Activated T-cell treated with anti-CD3 and anti-CD28 coated beads for 4 hours (primary cell): ENCODE measurements around the gene HYAL4.
A peak's percentile ranks its signal among the peaks of the same experiment; 100 is the strongest.
"Not testable (repeated sequence)": the region's sequence is repeated elsewhere in the genome, so short reads cannot be mapped to it uniquely, and the experiment has no call there.

Experiments
- DNase-seq: peaks from one replicate; pipeline ENCODE4 v3.0.0-alpha.2; 2020

HYAL4 gene, protein sequence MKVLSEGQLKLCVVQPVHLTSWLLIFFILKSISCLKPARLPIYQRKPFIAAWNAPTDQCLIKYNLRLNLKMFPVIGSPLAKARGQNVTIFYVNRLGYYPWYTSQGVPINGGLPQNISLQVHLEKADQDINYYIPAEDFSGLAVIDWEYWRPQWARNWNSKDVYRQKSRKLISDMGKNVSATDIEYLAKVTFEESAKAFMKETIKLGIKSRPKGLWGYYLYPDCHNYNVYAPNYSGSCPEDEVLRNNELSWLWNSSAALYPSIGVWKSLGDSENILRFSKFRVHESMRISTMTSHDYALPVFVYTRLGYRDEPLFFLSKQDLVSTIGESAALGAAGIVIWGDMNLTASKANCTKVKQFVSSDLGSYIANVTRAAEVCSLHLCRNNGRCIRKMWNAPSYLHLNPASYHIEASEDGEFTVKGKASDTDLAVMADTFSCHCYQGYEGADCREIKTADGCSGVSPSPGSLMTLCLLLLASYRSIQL

DNA sequence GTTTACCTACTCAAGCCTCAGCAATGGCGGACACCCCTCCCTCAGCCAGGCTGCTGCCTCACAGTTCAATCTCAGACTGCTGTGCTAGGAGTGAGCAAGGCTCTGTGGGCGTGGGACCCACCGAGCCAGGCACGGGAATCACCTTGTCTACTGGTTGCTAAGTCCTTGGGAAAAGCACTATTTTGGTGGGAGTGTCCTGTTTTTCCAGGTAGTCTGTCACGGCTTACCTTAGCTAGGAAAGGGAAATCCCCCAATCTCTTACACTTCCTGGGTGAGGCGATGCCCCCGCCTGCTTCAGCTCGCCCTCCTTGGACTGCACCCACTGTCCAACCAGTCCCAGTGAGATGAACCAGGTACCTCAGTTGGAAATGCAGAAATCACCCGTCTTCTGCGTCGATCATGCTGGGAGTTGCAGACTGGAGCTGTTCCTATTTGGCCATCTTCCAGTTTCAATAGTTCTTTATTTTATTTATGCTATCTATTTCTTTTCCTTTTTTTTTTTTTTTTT lies at the start of gene HYAL4:
TSS of gene HYAL4 (plus strand) at position 458 of the 508 bp plus-strand sequence. CDS start 23,105 bp downstream, outside the sequence.
- DNase-seq, result no peak

DNA sequence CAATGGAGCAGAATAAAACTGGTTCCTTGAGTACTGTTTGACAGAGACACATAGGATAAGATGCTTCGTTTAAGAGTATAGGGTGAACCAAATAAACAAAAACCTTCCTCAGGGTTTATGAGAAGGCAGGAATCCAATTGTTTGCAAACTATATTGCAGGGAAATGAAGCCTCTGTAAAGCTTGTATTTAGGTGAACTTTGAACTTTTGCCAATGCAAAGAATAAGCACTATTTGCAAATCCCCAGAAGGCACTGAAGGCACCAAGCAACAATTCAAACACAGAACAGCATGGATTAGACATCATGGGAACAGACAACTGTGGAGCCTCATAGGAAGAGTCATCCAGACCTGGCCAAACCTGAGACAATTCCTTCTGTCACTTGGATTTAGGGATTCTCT lies 49.1 kb upstream of the HYAL4 start:
- no peak for DNase-seq

DNA sequence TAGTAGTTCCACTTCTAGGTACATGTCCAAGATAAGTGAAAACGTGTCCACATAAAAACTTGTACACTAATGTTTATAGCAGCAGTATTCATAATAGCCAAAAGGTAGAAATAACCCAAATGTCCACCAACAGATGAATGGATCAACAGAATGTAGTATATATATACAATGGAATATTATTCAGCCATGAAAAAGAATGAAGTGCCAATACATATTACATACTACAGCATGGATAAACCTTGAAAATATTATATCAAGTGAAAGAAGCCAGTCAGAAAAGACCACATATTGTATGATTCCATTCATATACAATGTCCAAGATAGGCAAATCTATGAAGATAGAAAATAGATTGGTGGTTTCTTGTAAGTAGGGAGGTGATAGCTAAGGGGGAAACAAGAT lies 48.4 kb upstream of the HYAL4 start:
- no peak for DNase-seq

DNA sequence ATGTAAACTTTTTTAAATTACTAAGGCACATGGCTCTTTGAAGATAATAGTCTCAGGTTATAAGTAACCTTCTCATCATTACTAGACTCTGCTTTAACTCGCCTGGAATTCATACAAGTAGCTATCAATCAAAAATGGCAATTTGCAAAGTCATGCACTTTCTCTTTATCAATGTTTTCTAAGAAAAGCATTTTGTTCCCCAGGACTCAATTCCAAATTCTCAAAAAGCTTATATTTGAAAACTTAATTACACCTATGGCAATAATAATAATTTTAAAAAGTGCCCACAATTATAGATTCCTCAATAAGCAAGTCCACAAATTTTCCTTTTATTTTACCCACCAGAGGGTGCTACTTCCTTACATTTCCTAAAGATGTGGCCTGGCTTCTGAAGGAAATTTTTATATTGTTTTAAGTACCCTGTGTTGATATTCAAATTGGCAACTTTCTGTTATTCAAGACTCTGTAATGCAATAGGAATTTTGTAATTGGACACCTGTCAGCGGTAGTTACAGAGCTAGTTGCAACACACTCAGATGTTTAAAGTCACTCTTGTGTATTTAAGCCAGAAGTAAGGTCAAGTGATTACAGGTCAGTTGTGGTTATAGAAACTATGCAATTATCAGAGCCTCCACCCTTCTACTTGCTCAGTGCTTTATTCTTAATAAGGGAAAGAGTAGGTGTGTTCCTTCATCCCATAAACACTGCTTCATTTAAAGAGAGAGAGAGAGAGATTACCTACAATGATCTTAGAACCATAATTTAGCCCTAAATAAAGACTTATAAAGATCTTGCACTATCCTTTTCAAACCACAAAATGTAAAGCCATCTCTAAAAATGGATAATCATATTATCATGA lies 47.1 kb upstream of the HYAL4 start:
- no peak for DNase-seq

DNA sequence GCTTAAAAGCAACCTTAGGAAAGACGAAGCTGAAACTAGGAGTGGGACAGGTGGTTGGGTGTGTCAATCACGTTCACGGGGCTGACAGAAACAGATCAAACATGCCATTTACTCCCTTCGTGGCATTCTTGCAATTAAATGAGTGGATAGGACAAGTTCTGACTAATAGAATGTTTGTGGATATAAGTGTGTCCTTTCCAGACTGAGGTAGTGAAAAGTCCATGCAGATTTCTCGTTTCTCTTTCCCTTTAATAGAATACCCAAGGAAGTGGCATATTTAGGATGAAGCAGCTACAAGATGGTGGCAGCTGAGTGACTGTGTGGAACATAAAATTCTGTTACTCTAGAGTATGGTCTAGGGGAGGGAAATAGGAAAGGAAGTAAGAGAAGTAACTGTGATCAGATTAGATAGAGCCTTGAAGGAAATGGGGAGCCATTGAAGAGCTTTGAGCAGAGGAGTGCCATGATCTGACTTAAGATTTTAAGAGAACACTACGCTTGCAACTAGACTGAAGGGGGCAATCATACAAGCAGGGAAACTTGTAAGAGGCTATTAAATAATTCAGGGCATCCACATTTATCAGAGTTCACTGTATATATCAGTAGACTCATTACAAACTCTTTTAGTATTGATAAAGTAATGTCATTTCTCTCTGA lies 46.3 kb upstream of the HYAL4 start:
- DNase-seq, result no peak

DNA sequence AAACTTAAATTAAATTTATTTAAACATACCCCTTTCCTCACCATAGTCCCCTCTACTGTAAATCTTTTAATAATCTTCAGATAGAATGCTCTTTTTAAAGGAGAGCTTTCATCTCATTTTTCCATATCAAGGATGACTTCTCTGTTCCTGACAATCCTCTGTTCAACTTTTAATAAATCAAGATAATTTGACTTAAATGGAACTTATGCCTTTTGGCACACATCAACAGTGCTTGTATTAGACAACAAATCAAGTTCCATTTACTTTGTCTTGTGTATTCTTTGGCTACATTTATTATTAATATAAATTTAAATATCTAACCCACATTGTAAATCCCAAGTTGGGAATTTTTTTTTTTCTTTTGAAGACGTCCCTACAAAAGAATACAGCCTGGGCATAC lies 42.7 kb upstream of the HYAL4 start:
- no peak for DNase-seq

DNA sequence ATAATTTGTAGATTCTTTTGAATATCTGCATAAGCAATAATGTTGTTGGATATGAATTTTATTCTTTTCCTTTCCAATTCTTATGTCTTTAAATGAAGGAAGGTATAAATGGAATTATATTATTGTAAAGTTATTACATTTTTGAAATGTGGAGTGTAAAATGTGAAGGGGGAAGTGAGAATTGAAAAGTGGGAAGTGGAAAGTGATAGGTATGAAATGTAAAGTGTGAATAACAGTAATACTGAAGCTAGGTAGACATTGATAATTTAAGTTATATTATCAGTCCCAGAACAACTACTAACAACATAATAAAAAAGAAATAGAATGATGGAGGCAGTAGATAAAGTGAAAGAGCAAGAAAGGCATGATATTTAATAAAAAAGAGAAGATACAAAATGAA lies 39.7 kb upstream of the HYAL4 start:
- DNase-seq, result no peak

DNA sequence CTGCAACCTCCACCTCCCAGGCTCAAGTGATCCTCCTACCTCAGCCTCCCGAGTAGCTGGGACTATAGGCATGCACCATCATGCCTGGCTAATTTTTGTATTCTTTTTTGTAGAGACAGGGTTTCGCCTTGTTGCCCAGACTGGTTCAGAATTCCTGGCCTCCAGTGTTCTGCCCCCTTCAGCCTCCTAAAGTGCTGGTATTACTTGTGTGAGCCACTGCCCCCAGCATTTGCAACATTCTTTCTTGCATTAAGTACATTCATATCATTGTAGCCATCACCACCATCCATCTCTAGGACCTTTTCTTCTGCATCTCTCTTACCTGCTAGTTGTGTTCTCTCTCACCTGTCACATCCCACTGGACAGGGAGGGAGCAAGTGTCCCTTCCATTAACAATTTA lies 35.5 kb upstream of the HYAL4 start:
- DNase-seq, result no peak

DNA sequence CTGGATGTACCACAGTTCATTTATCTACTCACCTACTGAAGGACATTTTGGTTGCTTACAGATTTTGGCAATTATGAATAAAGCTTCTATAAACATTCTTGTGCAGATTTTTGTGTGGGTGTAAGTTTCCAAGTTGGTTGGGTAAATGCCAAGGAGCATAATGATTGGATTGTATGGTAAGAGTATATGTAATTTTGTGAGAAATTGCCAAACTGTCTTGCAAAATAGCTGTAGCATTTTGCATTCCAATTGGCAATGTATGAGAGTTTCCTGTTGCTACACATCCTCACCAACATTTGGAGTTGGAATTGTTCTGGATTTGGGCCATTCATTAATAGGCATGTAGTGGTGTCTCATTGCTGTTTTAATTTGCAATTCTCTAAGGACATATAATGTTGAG lies 33.9 kb upstream of the HYAL4 start:
- DNase-seq, result no peak

DNA sequence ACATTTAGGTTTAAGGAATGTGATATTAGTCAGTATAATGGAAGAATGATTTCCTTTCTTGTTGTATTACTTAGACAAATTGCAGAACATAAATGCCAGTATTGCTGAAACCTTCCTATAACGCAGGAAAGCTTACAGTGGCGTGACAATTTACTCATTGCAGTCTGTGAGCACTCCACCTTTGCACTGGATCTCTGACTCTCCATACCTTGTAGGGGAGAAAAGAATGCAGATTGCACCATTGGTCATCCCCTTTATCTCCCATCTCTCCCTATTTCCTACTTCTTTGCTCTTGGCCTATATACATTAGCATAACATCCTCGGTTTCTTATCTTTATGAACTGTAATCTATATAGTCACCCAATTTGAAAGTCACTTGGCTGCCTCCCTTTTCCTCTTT lies 28.1 kb upstream of the HYAL4 start:
- no peak for DNase-seq

DNA sequence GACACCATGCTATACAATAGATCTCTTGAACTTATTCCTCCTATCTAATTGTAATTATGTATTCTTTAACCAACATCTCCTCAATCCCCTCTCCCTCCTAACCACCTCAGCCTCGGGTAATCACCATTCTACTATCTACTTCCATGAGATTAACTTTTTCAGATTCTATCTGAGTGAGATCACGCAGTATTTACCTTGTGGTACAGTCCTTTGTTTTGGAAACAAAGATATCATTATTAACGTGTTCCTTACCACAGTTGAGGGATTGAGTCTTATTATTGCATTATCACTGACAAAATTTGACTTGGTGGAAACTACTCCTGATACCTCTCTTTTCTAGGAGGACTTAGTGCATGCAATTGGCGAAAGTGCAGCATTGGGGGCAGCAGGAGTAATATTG lies 26.0 kb upstream of the HYAL4 start:
- no peak for DNase-seq

DNA sequence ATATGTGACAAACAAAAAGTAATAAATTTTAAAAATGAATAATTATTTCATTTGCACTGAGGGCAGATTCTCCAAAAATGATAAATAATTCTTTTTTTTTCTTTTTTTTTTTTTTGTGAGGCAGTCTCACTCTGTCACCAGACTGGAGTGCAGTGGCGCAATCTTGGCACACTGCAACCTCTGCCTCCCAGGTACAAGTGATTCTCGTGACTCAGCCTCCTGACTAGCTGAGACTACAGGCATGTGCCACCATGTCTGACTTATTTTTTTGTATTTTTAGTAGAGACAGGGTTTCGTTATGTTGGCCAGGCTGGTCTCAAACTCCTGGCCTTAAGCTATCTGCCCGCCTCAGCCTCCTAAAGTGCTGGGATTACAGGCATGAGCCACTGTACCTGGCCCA lies 25.2 kb upstream of the HYAL4 start:
- not testable (repeated sequence) for DNase-seq

DNA sequence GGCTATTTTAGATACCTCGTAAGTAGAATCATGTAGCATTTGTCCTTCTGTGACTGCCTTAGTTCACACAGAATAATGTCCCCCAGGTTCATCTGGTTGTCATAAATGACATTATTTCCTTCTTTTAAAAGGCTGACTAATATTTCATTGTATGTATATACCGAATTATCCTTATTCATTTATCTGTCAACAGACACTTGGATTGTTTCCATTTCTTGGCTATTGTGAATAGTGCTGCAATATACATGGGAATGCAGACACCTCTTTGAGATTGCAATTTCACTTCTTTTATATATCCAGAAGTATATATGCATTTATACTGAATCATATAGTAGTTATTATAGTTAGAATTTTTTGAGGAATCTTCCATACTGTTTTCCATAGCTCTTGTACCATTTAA lies 24.1 kb upstream of the HYAL4 start:
- no peak for DNase-seq

DNA sequence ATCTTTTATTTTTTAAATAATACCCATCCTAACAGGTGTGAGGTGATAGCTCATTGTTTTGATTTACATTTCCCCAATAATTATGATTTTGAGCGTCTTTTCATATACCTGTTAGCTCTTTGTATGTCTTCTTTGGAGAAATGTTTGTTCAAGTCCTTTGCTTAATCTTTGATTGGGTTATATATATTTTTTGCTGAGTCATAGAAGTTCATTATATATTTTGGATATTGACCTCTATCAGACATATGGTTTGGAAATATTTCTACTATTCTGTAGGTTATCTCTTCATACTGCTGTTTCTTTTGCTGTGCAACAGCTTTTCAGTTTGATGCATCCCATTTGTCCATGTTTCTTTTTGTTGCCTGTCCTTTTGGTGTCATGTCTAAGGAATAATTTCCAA lies 23.6 kb upstream of the HYAL4 start:
- no peak for DNase-seq

DNA sequence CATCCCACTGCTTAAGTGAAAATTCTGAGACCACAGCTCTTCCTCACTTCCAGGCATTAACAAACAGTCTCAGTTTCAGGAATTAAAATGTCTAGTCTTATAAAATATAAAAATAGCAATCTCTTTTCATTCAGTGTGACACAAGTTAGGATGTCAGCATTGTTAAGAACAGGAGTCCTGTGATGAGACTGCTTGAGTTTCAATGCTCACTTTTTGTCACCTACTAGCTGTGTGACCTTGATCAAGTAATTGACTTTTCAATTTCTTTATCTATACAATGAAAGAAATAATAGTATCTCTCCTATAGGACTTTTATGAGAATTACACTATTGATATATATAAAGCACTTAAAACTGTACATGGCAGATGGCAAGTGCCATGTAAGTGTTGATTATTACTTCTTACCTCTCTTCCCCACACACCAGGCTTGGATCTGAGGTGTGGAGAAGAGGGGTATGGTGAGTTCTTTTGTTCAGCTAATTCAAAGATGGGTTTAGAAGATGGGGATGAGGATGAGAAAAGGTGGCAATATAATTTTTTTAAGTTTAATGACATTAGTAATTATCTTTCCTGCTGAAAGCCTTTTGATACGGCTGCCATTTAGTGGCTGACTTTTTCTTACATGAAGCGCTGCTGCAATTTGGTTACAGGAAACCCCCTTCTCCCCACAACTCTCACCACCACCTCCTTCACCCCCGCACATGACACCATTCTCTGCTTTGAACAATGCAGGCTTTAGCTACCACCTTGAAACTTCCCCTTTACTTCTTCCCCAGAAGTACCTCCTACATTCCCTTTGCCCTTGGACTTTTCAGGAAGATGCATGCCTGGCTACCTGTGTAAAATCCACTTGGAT lies 20.8 kb upstream of the HYAL4 start:
- DNase-seq, result peak; percentile 30

DNA sequence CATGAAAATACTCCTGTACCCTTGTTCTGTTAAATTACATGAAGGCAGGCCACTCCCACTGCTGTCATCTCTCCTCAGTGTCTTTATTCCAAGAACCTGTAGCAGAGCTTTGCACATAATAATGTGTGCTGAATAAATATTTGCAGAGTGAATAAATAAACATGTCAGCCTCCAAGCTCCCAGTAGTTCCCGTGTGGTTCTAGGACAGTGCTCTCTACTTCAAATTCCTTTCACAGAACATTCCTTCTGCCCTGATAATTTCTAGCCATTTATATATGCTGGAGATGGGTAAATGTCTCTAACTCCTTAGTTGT lies 20.3 kb upstream of the HYAL4 start:
- no peak for DNase-seq

DNA sequence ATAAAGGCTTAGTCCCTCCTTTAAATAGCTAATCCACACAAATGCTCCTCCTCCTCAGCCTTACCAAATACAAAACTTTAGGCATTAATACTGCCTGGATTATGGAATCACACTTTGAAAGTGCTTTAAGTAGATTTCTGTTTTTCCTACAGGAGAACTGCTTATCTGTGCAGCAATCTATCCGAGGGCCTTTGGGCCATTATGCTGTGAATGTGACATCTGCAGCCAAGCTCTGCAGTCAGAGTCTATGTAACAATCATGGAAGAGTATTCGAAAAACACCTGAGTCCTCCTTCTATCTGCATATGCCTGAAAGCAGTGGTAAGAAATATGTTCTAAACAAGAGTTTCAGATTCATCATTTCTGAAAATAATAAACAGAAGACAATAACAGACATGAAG lies 16.2 kb upstream of the HYAL4 start:
- no peak for DNase-seq

DNA sequence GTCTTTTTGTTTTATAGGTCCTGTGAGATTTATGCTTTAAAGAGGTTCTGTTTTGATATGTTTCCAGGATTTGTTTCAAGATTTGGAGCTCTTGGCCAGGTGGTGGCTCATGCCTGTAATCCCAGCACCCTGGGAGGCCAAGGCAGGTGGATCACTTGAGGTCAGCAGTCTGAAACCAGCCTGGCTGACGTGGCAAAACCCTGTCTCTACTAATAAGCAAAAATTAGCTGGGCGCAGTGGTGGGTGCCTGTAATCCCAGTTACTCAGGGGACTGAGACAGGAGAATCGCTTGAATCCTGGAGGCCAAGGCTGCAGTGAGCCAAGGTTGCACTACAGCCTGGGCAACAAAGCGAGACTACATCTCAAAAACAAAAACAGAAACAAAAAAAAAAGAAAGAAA lies 8.3 kb upstream of the HYAL4 start:
- DNase-seq, result no peak

DNA sequence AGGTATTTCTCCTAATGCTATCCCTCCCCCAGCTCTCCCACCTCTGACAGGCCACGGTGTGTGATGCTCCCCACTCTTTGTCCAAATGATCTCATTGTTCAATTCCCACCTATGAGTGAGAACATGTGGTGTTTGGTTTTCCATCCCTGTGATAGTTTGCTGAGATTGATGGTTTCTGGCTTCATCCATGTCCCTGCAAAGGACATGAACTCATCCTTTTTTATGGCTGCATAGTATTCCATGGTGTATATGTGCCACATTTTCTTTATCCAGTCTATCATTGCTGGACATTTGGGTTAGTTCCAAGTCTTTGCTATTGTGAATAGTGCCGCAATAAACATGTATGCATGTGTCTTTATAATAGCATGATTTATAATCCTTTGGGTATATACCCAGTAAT lies 5.9 kb upstream of the HYAL4 start:
- not testable (repeated sequence) for DNase-seq

DNA sequence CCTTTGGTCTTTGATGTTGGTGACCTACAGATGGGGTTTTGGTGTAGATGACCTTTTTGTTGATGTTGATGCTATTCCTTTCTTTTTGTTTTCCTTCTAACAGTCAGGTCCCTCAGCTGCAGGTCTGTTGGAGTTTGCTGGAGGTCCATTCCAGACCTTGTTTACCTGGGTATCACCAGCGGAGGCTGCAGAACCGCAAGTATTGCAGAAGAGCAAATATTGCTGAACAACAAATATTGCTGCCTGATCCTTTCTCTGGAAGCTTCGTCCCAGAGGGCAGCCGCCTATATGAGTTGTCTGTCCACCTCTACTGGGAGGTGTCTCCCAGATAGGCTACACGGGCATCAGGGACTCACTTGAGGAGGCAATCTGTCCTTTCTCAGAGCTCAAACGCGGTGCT lies 827 bp upstream of the HYAL4 start:
- DNase-seq, result not testable (repeated sequence)

DNA sequence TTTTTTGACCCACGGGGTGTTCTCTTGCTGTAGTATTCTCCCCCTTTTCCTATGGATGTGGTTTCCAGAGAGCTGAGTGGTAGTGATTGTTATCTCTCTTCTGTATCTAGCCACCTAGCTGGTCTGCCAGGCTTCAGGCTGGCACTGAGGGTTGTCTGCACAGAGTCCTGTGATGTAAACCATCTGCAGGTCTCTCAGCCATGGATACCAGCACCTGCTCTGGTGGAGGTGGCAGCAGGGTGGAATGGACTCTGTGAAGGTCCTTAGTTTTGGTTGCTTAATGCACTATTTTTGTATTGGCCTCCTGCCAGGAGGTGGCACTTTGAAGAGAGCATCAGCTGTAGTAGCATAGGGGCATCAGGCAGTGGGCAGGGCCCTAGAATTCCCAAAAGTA lies 851 bp downstream of the HYAL4 start:
- DNase-seq, result no peak

DNA sequence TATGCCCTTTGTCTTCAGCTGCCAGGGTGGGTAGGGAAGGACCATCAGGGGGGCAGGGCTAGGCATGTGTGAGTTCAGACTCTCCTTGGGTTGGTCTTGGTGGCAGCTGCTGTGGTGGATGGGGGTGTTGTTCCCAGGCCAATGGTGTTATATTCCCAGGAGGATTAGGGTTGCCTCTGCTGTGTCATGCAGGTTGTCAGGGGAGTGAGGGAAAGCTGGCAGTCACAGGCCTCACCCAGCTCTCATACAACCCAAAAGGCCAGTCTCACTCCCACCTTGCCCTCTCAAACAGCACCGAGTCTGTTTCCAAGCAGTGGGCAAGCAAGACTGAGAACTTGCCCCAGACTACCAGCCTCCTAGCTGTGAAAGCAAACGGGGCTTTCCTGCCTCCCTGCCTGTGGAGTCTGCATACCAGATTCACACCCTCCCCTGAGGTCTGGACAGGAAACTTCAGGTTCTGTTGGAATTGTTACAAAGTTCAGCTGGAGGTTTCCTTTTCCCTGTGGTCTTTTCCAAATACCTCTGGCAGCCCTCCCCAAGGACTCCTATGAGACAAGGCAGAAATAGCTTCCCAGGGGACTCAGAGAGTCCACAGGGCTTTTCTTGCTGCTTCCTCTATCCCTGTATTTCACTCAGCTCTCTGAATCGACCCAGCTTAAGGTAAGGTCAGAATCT lies 1.4 kb downstream of the HYAL4 start:
- no peak for DNase-seq
